ENCODE results near the gene SPINT3.

- TF ChIP-seq CTCF (IDR thresholded peaks at IDR 0.05), result no peak
- no peak for TF ChIP-seq POLR2AphosphoS5 (IDR thresholded peaks at IDR 0.05; ENCODE audit: insufficient read depth in 1 of 2, low read depth in 1 of 2)
- TF ChIP-seq POLR2A (IDR thresholded peaks at IDR 0.05), result no peak
Measured at GRCh38 chr20:45538209-45538799, 22.9 kb upstream of the SPINT3 start.
